ENCODE data around the gene ACTN3. TPM values are rescaled to one million over a fixed set of nuclear protein-coding genes. Genes with fewer than 3 reads are reported as not detected.

The ACTN3 gene
- total and polyA plus RNA-seq, 12 donors = 0.06 to 0.26 (median 0.13) TPM; not detected in 7

DNA sequence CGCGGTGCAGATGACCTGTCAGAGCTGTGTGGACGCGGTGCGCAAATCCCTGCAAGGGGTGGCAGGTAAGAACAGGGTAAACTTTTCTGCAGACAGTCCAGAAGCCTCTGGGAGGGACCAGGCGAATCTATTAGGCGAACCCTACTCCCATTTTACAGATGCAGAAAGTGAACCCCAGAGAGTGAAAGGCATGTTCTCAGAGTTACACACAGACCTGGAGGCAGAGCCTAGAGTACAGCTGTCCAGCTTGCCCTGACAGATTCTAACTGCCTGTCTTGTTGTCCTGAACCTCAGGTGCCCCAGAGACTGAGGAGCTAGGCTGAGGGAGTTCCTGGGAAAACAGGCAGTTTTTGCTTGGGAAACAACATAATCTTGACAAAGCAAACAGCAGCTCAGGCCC is 46.9 kb downstream of the ACTN3 start:
- H3K36me3 ChIP-seq (replicated peaks in 1 of 2) = no peaks in the 10 kb centered on the region
- WGBS, 4 donors = 53 to 79% (median 64%) methylated on average over 6 to 7 of the region's 7 CpGs
- intact Hi-C loops (cut with DNase I) = no loop called here
- H3K27me3 ChIP-seq = no peaks in the 10 kb centered on the region
- H3K9me3 ChIP-seq (replicated peaks in 1 of 3) = no peaks in the 10 kb centered on the region
- no peak for TF ChIP-seq POLR2A (IDR thresholded peaks at IDR 0.05)
- TF ChIP-seq, protein P1, sequence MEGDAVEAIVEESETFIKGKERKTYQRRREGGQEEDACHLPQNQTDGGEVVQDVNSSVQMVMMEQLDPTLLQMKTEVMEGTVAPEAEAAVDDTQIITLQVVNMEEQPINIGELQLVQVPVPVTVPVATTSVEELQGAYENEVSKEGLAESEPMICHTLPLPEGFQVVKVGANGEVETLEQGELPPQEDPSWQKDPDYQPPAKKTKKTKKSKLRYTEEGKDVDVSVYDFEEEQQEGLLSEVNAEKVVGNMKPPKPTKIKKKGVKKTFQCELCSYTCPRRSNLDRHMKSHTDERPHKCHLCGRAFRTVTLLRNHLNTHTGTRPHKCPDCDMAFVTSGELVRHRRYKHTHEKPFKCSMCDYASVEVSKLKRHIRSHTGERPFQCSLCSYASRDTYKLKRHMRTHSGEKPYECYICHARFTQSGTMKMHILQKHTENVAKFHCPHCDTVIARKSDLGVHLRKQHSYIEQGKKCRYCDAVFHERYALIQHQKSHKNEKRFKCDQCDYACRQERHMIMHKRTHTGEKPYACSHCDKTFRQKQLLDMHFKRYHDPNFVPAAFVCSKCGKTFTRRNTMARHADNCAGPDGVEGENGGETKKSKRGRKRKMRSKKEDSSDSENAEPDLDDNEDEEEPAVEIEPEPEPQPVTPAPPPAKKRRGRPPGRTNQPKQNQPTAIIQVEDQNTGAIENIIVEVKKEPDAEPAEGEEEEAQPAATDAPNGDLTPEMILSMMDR (IDR thresholded peaks at IDR 0.05) = no peak
- peaks cover 22 to 30% of the 10 kb centered on the region in 2 donors for H3K4me1 ChIP-seq (replicated peaks in 1 of 2)
- H3K4me3 ChIP-seq = peak overlapping the region in 3 of 4 donors; percentile 12 to 77 (median 43)
- no peak for DNase-seq
- H3K27ac ChIP-seq = peak overlapping the region in 3 of 5 donors; percentile 66 to 90 (median 84)

DNA sequence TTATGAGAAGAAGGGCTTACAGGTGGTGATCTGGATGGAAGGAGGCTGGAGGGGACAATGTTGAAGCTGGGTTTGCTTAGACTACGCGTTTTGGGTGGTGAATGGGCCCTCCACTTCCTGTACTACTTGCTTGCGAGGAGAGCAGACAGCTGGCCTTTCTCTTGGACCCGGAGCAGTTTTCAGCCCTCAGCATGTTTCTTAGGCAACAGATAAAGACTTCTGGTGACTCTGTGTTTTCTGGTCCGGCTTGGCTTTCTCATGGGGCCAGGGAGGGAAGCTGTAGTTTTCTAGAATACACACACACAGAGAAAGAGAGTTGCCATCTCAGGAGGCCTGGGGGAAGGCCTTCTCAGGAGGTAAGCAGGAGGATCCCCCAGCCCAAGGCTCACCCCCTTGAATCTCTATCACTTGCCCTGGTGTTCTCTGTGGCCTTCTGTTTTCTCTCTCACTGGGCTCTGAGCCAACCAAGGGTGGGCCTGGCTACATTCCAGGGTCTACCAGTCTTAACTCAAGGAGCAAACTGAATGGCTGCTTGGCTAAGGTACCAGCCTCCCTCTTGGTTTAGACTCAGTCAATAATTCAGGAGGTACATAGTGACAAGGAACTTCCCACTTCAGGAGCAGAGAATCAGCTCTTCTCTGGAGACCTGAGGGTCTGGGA is 48.7 kb downstream of the ACTN3 start:
- intact Hi-C loops (cut with DNase I) = no loop called here
- Histone ChIP-seq H3K27me3 (no peaks in the 10 kb centered on the region), H3K4me3 (no peak overlapping the region), H3K27ac (peak overlapping the region in 2 of 5 donors; percentile 33 to 52), H3K4me1 (replicated peaks in 1 of 2) (peaks cover 27 to 35% of the 10 kb centered on the region in 2 donors), H3K36me3 (replicated peaks in 1 of 2) (peaks cover 0 to 11% of the 10 kb centered on the region in 2 donors), H3K9me3 (replicated peaks in 1 of 3) (no peaks in the 10 kb centered on the region)
- WGBS, 4 donors = 43 to 60% (median 55%) methylated on average over 5 of the region's 5 CpGs
- DNase-seq = peak in 4 of 7 donors; percentile 38 to 72 (median 52)
- no peak for TF ChIP-seq POLR2A (IDR thresholded peaks at IDR 0.05)
- TF ChIP-seq, protein P1 (IDR thresholded peaks at IDR 0.05) = no peak

DNA sequence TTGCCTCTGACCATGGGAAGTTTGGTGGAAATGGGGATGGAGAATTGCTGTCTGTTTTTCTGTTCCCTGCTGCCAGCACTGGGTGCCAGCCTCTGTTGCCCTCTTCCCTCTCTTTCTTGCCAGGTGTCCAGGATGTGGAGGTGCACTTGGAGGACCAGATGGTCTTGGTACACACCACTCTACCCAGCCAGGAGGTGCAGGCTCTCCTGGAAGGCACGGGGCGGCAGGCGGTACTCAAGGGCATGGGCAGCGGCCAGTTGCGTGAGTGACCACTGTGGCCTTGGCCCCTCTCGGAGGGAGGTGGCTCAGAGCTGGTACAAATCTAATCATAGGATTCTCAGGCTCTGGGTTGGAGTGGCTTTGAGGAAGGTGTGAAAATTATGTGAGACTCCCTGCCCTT is 52.3 kb downstream of the ACTN3 start:
- H3K36me3 ChIP-seq (replicated peaks in 1 of 2) = peaks cover 0 to 11% of the 10 kb centered on the region in 2 donors
- peaks cover 22 to 34% of the 10 kb centered on the region in 2 donors for H3K4me1 ChIP-seq (replicated peaks in 1 of 2)
- no peaks in the 10 kb centered on the region for H3K9me3 ChIP-seq (replicated peaks in 1 of 3)
- TF ChIP-seq, protein P1 (IDR thresholded peaks at IDR 0.05) = no peak
- TF ChIP-seq POLR2A (IDR thresholded peaks at IDR 0.05) = no peak
- intact Hi-C loops (cut with DNase I) = no loop called here
- WGBS, 4 donors = 48 to 59% (median 52%) methylated on average over 3 to 6 of the region's 6 CpGs
- no peaks in the 10 kb centered on the region for H3K27me3 ChIP-seq
- no peak overlapping the region for H3K4me3 ChIP-seq
- DNase-seq = peak in 6 of 7 donors; percentile 55 to 73 (median 67)
- H3K27ac ChIP-seq = peak overlapping the region in 1 of 5 donors; percentile 18

DNA sequence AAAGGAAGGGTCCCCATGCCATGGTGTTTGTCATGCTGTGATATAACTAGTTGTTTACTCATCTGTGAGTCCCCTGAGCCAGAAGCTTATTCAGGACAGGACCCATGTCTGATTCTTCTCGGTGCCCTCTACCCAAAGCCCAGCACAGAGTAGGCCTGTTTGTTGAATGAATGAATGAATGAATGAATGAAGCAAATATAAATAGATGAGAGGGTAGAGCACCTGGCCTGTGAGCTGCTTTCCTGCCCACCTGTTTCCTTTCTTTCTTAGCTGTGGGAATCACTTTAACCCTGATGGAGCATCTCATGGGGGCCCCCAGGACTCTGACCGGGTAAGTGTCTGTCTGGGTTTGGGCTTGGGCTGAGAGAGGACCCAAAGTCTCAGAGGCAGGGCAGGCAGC is 53.5 kb downstream of the ACTN3 start:
- Histone ChIP-seq H3K4me3 (no peak overlapping the region), H3K9me3 (replicated peaks in 1 of 3) (no peaks in the 10 kb centered on the region), H3K27me3 (no peaks in the 10 kb centered on the region), H3K36me3 (replicated peaks in 1 of 2) (peaks cover 0 to 22% of the 10 kb centered on the region in 2 donors), H3K4me1 (replicated peaks in 1 of 2) (peaks cover 14 to 23% of the 10 kb centered on the region in 2 donors), H3K27ac (no peak overlapping the region)
- DNase-seq = no peak
- intact Hi-C loops (cut with DNase I) = no loop called here
- 85 to 90% (median 88%) methylated on average over 2 of the region's 2 CpGs for WGBS, 4 donors
- TF ChIP-seq, protein P1 (IDR thresholded peaks at IDR 0.05) = no peak
- no peak for TF ChIP-seq POLR2A (IDR thresholded peaks at IDR 0.05)
